OCI-LY7 (cell line): ENCODE measurements around the gene SH3BP5L. TPM values are rescaled to one million over a fixed set of nuclear protein-coding genes. Genes with fewer than 3 reads are reported as not detected.

Experiments
- BruUV-seq: library from RNA; stranded (reverse); fragments of 400-500 nt; replicated peaks from 2 replicates; lab custom pipeline; 2021; lab: Mats Ljungman, UMichigan
- CTCF ChIA-PET: fragments of 300-600 bp; sonication (Branson Sonifier 250); formaldehyde crosslinking; loops from one replicate; lab custom pipeline; 2022; ENCODE audit warnings: antibody characterized with exemption; ENCODE audit not compliant: unreplicated experiment; lab: Charles Lee
- POLR2A ChIA-PET: fragments of 300-600 bp; sonication (Branson Sonifier 250); formaldehyde crosslinking; loops from one replicate; lab custom pipeline; 2022; ENCODE audit warnings: antibody characterized with exemption; lab: Charles Lee
- DNase-seq: peaks from one replicate; pipeline ENCODE4 v3.0.0-alpha.2; 2015; ENCODE audit warnings: low spot score
- H2AFZ ChIP-seq: fragments of 200-600 bp; sonication (generic), shearing (Covaris generic); 2 replicates; pipeline ENCODE4 v1.6.1; 2014; ENCODE audit warnings: mild to moderate bottlenecking, antibody characterized with exemption, low read length, moderate library complexity
- H3K27ac ChIP-seq: fragments of 200-600 bp; sonication (generic); 2 replicates; pipeline ENCODE4 v1.5.1; 2014; ENCODE audit warnings: mixed run types, low read depth, mild to moderate bottlenecking, moderate library complexity, low read length, inconsistent platforms; ENCODE audit not compliant: poor library complexity, severe bottlenecking
- H3K36me3 ChIP-seq: fragments of 200-600 bp; sonication (generic); 2 replicates; pipeline ENCODE4 v1.6.1; 2014; ENCODE audit warnings: mild to moderate bottlenecking, antibody characterized with exemption, low read length, moderate library complexity, mixed read lengths; ENCODE audit not compliant: insufficient read depth
- H3K4me1 ChIP-seq: fragments of 200-600 bp; sonication (generic); 2 replicates; pipeline ENCODE4 v1.5.1; 2014; ENCODE audit warnings: mild to moderate bottlenecking, low read length; ENCODE audit not compliant: insufficient read depth, poor library complexity, severe bottlenecking
- H3K4me2 ChIP-seq: fragments of 200-600 bp; sonication (generic); 2 replicates; pipeline ENCODE4 v1.6.1; 2014; ENCODE audit warnings: mild to moderate bottlenecking, low read length
- H3K4me3 ChIP-seq: fragments of 200-600 bp; sonication (generic); 2 replicates; pipeline ENCODE4 v1.5.1; 2014; ENCODE audit warnings: mild to moderate bottlenecking, low read depth, low read length; ENCODE audit not compliant: poor library complexity, severe bottlenecking
- H3K79me2 ChIP-seq: fragments of 200-600 bp; sonication (generic); 2 replicates; pipeline ENCODE4 v1.6.1; 2016; ENCODE audit warnings: low read depth, mild to moderate bottlenecking, low read length, moderate library complexity, mixed read lengths; ENCODE audit not compliant: insufficient read depth
- H3K9me2 ChIP-seq: fragments of 200-600 bp; sonication (generic); 2 replicates; pipeline ENCODE4 v1.6.1; 2016; ENCODE audit warnings: mild to moderate bottlenecking, low read length, mixed read lengths; ENCODE audit not compliant: insufficient read depth
- H3K9me3 ChIP-seq: fragments of 200-600 bp; sonication (generic); 2 replicates; pipeline ENCODE4 v1.6.1; 2014; ENCODE audit warnings: mild to moderate bottlenecking, mixed run types, low read length, mixed read lengths
- H4K20me1 ChIP-seq: fragments of 200-600 bp; sonication (generic); 2 replicates; pipeline ENCODE4 v1.6.1; 2014; ENCODE audit warnings: mild to moderate bottlenecking, antibody characterized with exemption, low read length, moderate library complexity, mixed read lengths; ENCODE audit not compliant: insufficient read depth
- EZH2phosphoT487 ChIP-seq: fragments of 200-600 bp; sonication (generic); IDR thresholded peaks from 2 replicates; pipeline ENCODE4 v1.6.1; 2018; ENCODE audit warnings: low read depth, borderline replicate concordance, mild to moderate bottlenecking, mixed run types, antibody characterized with exemption, low read length, moderate library complexity, mixed read lengths
- intact Hi-C: fragments of 100-400 bp; cut with micrococcal nuclease; formaldehyde crosslinking; loops from one replicate; pipeline ENCODE4 v1.10.0; 2022; ENCODE audit not compliant: unreplicated experiment
- total RNA-seq, 2 experiments: library from RNA; depleted of rRNA in 1 of 2; stranded (reverse); fragments of >200 nt in 1 of 2; shearing (Covaris generic) in 1 of 2; gene quantifications; 2 replicates each; pipeline ENCODE4 v1.2.3, GENCODE V29; 2014 to 2022
- TF ChIP-seq, protein P1 (sequence below): fragments of 200-600 bp; sonication (generic); conservative IDR thresholded peaks from 2 replicates; pipeline ENCODE4 v1.5.1; 2014; ENCODE audit warnings: mild to moderate bottlenecking, antibody characterized with exemption, low read length, moderate library complexity, mixed read lengths

Gene SH3BP5L
- total RNA-seq, 2 experiments from 2014 or later: 16.9 to 21.8 TPM

DNA sequence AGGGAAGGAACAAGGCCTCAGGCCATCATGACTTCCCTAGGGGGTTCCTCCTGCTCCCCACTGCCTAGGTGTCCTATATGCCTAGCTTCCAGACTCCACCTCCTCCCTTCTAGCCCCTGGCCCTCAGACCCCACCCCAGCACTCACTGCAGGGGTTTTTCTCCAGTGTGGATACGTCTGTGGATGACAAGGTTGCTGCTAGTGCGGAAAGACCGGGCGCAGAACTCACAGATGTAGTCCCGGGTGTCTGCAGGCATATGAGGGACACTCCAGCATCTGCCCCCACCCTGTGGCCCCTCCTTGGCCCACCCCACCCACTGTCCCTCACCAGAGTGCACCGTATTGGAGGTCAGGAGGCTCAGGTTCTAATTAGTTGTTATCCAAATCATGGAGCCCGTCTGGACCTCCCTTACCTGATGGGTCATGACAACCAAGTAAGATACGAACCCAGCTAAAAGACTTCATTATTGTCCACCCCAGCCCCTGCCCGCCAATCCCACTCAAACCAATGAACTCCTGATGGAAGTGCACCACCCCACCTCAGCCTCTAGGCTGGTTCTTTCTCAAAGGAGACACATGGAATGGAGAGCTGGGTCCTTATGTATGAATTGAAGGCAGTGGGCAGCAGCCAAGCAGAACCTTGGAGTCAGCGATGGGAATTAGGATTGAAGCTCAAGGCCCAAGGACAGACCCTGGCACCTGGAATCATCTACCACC is 25.0 kb upstream of the SH3BP5L start:
- H3K9me2 ChIP-seq: no peaks in the 10 kb centered on the region
- H4K20me1 ChIP-seq: no peaks in the 10 kb centered on the region
- H3K4me1 ChIP-seq: peaks cover 9% of the 10 kb centered on the region
- H3K36me3 ChIP-seq: peaks cover 100% of the 10 kb centered on the region
- no peaks in the 10 kb centered on the region for H3K9me3 ChIP-seq
- CTCF ChIA-PET: no interaction called here
- H3K27ac ChIP-seq: no peak overlapping the region
- POLR2A ChIA-PET: interaction anchor here (0.5 to 1.2 kb wide), 3 partner anchors 8 to 47 kb away, joined by 3 to 4 read pairs (median 4); no protein-coding TSS in a partner anchor
- H3K4me2 ChIP-seq: no peak overlapping the region
- intact Hi-C loops: no loop called here
- no peak for DNase-seq
- H3K4me3 ChIP-seq: no peak overlapping the region
- H3K79me2 ChIP-seq: no peaks in the 10 kb centered on the region
- TF ChIP-seq EZH2phosphoT487: no peak
- TF ChIP-seq, protein P1, sequence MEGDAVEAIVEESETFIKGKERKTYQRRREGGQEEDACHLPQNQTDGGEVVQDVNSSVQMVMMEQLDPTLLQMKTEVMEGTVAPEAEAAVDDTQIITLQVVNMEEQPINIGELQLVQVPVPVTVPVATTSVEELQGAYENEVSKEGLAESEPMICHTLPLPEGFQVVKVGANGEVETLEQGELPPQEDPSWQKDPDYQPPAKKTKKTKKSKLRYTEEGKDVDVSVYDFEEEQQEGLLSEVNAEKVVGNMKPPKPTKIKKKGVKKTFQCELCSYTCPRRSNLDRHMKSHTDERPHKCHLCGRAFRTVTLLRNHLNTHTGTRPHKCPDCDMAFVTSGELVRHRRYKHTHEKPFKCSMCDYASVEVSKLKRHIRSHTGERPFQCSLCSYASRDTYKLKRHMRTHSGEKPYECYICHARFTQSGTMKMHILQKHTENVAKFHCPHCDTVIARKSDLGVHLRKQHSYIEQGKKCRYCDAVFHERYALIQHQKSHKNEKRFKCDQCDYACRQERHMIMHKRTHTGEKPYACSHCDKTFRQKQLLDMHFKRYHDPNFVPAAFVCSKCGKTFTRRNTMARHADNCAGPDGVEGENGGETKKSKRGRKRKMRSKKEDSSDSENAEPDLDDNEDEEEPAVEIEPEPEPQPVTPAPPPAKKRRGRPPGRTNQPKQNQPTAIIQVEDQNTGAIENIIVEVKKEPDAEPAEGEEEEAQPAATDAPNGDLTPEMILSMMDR: no peak
- BruUV-seq: no TSS peak
- H2AFZ ChIP-seq: no peak overlapping the region

DNA sequence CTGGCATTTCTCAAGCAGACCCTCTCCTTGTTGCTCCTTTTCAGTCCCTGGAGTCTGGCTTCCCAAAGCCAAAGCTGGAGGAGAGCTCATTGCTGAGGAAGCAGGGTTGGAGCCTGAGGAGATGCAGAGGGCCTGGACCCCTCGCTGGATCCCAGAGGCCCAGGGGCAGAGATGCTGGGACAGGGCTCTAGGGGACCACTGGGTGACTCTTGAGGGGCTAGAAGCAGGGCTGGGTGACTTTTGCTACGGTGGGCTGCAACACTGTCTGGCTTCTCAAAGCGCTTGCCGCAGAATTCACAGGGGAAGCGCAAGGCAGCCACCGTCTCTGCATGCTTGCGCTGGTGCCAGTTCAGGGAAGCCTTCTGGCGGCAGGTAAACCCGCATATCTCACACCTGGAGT is 24.4 kb upstream of the SH3BP5L start:
- Histone ChIP-seq H3K4me2 (no peak overlapping the region), H3K4me3 (no peak overlapping the region), H3K9me3 (no peaks in the 10 kb centered on the region), H2AFZ (no peak overlapping the region), H4K20me1 (no peaks in the 10 kb centered on the region), H3K4me1 (peaks cover 9% of the 10 kb centered on the region), H3K27ac (no peak overlapping the region), H3K36me3 (peaks cover 100% of the 10 kb centered on the region), H3K9me2 (no peaks in the 10 kb centered on the region), H3K79me2 (no peaks in the 10 kb centered on the region)
- intact Hi-C loops: no loop called here
- no peak for TF ChIP-seq EZH2phosphoT487
- TF ChIP-seq, protein P1: no peak
- BruUV-seq: no TSS peak
- ChIA-PET CTCF (no interaction called here), POLR2A (interaction anchor here (1.1 to 1.2 kb wide), 2 partner anchors 10 to 14 kb away, joined by 3 to 4 read pairs; no protein-coding TSS in a partner anchor)
- no peak for DNase-seq

DNA sequence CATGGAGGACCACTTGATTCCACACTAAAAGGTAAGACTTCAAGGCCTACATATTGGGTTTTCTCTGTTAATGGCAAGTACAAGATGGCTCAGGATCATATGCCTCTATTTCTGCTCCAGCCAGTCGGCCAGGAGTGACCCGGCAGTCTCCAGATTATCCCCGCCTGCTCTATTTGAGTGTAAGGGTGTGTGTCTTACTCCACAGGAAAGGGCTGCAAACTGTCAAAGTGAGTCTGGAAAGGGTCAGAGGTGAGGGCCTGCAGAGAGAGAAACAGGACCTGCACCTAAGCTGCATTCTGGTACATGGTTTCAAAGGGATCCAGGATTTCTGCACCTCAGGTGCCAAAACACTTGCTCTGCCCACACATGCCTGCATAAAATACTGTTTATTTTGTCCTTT is 23.9 kb upstream of the SH3BP5L start:
- no peak overlapping the region for H3K27ac ChIP-seq
- POLR2A ChIA-PET: interaction anchor here (0.6 to 1.1 kb wide), 2 partner anchors 10 to 45 kb away, joined by 3 read pairs; no protein-coding TSS in a partner anchor
- H3K79me2 ChIP-seq: no peaks in the 10 kb centered on the region
- TF ChIP-seq EZH2phosphoT487: no peak
- TF ChIP-seq, protein P1: no peak
- DNase-seq: no peak
- BruUV-seq: no TSS peak
- CTCF ChIA-PET: no interaction called here
- no peaks in the 10 kb centered on the region for H3K9me3 ChIP-seq
- intact Hi-C loops: no loop called here
- H3K9me2 ChIP-seq: no peaks in the 10 kb centered on the region
- no peak overlapping the region for H2AFZ ChIP-seq
- no peaks in the 10 kb centered on the region for H4K20me1 ChIP-seq
- H3K4me2 ChIP-seq: no peak overlapping the region
- peaks cover 9% of the 10 kb centered on the region for H3K4me1 ChIP-seq
- no peak overlapping the region for H3K4me3 ChIP-seq
- peaks cover 100% of the 10 kb centered on the region for H3K36me3 ChIP-seq
